ENCODE results near the gene EFHD2. TPM values are rescaled to one million over a fixed set of nuclear protein-coding genes. Genes with fewer than 3 reads are reported as not detected.
"Not testable (repeated sequence)": the region's sequence is repeated elsewhere in the genome, so short reads cannot be mapped to it uniquely, and the experiment has no call there.

The EFHD2 gene
- total RNA-seq, 1 experiment from 2014 or later: 69.7 TPM

GRCh38 chr1:15460708-15461095 lies 51.0 kb downstream of the EFHD2 start (continued):
- TF ChIP-seq REST (IDR thresholded peaks at IDR 0.05; ENCODE audit: low read depth) (no peak), SP1 (IDR thresholded peaks at IDR 0.05; ENCODE audit: low read depth) (no peak), SIN3A (IDR thresholded peaks at IDR 0.05; ENCODE audit: low read depth) (no peak), RAD21 (IDR thresholded peaks at IDR 0.05; ENCODE audit: low read depth) (no peak), YY1 (IDR thresholded peaks at IDR 0.05; ENCODE audit: extremely low read depth, insufficient replicate concordance, low read depth, low read length) (no peak), POLR2AphosphoS5 (IDR thresholded peaks at IDR 0.05; ENCODE audit: low read depth, low read length) (no peak), SRF (IDR thresholded peaks at IDR 0.05; ENCODE audit: low read depth) (no peak)

DNA sequence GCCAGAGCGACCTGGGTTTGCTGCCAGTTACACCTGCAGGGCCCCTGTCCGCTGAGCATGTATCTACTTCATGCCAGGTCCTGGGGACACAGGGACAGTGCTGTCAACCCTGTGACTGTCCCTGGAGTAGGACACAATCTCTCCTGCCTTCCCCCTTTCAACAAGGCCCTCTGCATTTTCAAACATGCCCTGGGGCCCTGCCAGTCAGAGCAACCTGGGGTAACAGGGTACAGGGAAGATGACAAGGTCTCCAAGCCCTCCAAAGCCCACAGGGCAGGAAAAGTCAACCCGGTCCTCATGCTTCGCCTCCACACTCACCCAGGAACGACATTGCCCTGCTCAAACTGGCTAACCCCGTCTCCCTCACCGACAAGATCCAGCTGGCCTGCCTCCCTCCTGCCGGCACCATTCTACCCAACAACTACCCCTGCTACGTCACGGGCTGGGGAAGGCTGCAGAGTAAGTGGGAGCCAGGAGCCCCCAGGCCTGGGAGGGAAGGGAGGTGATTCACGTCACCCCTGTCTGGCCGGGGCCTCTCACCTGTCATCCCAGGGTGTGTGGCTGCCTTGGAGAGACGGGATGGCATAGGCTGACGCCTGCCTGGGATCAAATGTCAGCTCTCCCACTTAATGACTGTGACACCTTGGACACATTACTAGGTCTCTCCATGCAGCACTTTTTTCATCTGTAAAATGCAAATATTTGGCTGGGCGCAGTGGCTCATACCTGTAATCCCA lies 53.5 kb downstream of the EFHD2 start:
- intact Hi-C loops (cut with micrococcal nuclease); H3K4me1 ChIP-seq (ENCODE audit: control insufficient read depth in 1 of 2, insufficient read depth in 2 of 2, low read length in 2 of 2); ATAC-seq; H3K4me2 ChIP-seq (ENCODE audit: low read length); CTCF ChIA-PET; DNase-seq (ENCODE audit: low read depth, low spot score); POLR2A ChIA-PET; H3K4me3 ChIP-seq (replicated peaks in 1 of 2; ENCODE audit: low read depth in 1 of 2, low read length in 2 of 2); RAD21 ChIA-PET (ENCODE audit: low non-redundant PET in 1 of 2, low total read pairs in 2 of 2, uncharacterized antibody in 2 of 2, unreplicated experiment in 2 of 2); H3K9ac ChIP-seq (ENCODE audit: low read length); BruUV-seq (replicated peaks); H3K27ac ChIP-seq (ENCODE audit: low read depth, low read length); H3K9me2 ChIP-seq (ENCODE audit: insufficient read depth); H4K20me1 ChIP-seq (ENCODE audit: insufficient read depth); H3K9me3 ChIP-seq (ENCODE audit: control insufficient read depth in 1 of 2, insufficient read depth in 1 of 2, low read depth in 1 of 2, low read length in 2 of 2); H2AFZ ChIP-seq (ENCODE audit: low read depth, low read length, poor library complexity, severe bottlenecking); H3K79me2 ChIP-seq (ENCODE audit: insufficient read depth, low read length); H3K36me3 ChIP-seq (ENCODE audit: control insufficient read depth in 1 of 2, insufficient read depth in 2 of 2, low read length in 2 of 2); H3K27me3 ChIP-seq (ENCODE audit: insufficient read depth, low read length): not testable (repeated sequence)

GRCh38 chr1:15463926-15464322 lies 54.2 kb downstream of the EFHD2 start:
- H3K9ac ChIP-seq (ENCODE audit: low read length); H2AFZ ChIP-seq (ENCODE audit: low read depth, low read length, poor library complexity, severe bottlenecking); RAD21 ChIA-PET (ENCODE audit: low non-redundant PET in 1 of 2, low total read pairs in 2 of 2, uncharacterized antibody in 2 of 2, unreplicated experiment in 2 of 2); H3K27me3 ChIP-seq (ENCODE audit: insufficient read depth, low read length); H3K4me1 ChIP-seq (ENCODE audit: control insufficient read depth in 1 of 2, insufficient read depth in 2 of 2, low read length in 2 of 2); H3K36me3 ChIP-seq (ENCODE audit: control insufficient read depth in 1 of 2, insufficient read depth in 2 of 2, low read length in 2 of 2); BruUV-seq (replicated peaks); H3K4me3 ChIP-seq (replicated peaks in 1 of 2; ENCODE audit: low read depth in 1 of 2, low read length in 2 of 2); ATAC-seq; CTCF ChIA-PET; DNase-seq (ENCODE audit: low read depth, low spot score); POLR2A ChIA-PET; H3K79me2 ChIP-seq (ENCODE audit: insufficient read depth, low read length); H3K9me2 ChIP-seq (ENCODE audit: insufficient read depth); H3K9me3 ChIP-seq (ENCODE audit: control insufficient read depth in 1 of 2, insufficient read depth in 1 of 2, low read depth in 1 of 2, low read length in 2 of 2); intact Hi-C loops (cut with micrococcal nuclease); H4K20me1 ChIP-seq (ENCODE audit: insufficient read depth); H3K4me2 ChIP-seq (ENCODE audit: low read length); H3K27ac ChIP-seq (ENCODE audit: low read depth, low read length): not testable (repeated sequence)

Data from HCT116 (cell line).